NCI-H748 (cell line): ENCODE results near the gene CPLX4.
"Not testable (repeated sequence)": the region's sequence is repeated elsewhere in the genome, so short reads cannot be mapped to it uniquely, and the experiment has no call there.

Source experiments
- DNase-seq: peaks from one replicate; lab custom pipeline; 2025; ENCODE audit not compliant: unreplicated experiment; lab: John Stamatoyannopoulos, UW

Gene CPLX4

GRCh38 chr18:59271606-59272220 is 46.7 kb downstream of the CPLX4 start:
- DNase-seq, result no peak

DNA sequence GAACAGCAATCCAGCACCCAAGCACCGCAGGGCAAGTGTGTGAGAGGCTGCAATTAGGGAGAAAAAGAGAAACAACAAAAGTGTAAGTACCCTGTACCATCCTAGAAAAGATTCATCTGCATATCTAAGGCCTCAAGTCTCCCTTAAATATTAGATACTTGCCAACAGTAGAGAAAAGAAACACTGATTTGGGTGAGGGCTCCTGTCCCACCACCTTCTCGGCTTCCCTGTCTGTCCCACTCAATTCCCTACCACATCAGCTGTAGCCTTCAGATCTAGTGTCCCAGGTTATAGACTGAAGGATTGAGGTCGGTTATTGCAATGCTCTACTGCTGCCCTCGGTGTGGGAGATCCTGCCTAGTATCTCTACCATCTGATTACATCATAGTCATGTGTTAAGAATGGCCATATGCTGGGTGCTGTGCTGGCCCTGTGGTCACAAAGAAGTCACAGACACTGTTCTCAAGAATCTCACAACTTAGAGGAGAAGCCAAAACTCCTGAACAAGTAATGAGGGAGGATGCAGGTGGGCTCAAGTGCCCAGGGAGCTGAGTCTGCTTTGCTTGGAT is 47.7 kb downstream of the CPLX4 start:
- DNase-seq, result no peak

DNA sequence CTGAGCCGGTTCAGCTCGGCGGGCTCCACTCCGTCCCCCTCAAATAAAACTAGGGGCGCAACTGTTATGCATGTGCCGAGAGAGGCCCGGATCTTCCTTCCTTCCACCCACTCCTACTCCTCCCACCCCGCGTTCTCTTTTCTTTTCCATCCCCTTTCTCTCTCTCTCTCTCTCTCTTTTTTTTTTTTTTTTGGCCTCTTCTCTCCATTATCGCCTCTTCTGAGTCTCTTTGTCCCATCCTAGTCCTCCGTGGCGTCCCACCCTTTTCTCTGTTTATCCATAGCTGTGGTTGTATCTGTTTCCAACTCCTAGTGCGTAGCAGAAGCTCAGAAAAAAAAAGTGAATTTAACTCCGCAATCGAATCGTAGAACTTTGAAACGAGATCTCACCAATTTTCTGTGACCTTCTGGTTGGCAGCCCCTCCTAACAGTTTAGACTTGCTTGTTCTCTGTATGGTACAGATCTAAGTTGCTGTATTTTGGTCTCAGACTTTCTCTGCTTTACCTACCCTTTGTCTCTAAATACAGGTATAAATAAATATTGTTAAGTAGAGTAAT is 48.8 kb downstream of the CPLX4 start:
- no peak for DNase-seq

- DNase-seq, result peak; percentile 90
These were observed 49.5 kb downstream of the CPLX4 start for GRCh38 chr18:59268721-59269562.

- no peak for DNase-seq
These were observed 50.2 kb downstream of the CPLX4 start for GRCh38 chr18:59268127-59268720.

- DNase-seq, result peak; percentile 16
These were observed 50.8 kb downstream of the CPLX4 start for GRCh38 chr18:59267503-59268126.

DNA sequence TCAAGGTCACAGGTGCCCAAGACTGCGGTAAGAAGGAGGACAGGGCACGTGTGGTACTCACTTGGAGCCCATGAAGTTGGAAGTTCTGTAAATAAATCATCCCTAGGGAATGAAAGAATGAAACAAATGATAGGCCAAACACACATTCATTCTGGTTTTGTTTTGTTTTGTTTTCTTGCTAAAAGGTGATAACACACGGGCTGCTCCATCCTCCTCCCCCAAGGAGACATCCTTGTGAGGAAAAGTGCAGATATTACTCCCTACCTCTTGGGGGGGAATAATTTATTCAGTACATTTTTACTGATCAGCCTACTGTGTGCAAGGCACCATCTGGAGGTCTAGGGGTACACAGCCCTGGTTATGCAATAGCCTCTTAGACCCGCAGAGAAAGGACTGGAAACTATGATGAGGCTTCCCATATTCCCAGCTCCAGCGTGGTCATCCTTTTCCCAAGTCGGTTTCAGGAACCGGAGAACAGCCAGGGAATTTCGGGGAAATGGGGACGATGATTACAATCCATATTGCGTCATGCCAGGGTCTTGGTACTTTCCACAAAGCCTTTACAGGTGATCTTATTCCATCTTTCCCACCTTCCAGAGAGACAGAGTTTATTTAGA is 51.5 kb downstream of the CPLX4 start:
- DNase-seq, result no peak

DNA sequence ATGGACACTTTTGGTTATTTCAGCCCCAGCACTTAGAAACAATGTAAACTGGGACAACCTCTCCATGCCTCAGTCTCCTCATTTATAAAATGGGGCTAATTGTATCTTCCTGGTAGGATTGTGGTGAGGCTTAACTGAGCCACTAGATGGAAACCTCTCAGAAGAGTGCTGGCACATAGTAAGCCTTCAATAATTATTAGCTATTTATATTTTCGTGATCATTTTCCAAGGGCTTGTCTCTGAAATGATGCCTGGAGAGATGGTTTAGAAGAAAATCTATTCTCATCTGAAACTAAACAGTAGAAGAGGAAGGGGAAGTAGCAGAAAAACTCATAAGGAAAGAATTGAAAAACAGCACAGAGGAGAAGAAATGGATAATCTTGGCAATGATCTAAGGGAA is 52.0 kb downstream of the CPLX4 start:
- DNase-seq, result no peak

- DNase-seq, result no peak
These were observed 52.5 kb downstream of the CPLX4 start for GRCh38 chr18:59265974-59266369.

- DNase-seq, result peak; percentile 78
These were observed 53.0 kb downstream of the CPLX4 start for GRCh38 chr18:59265246-59265973.

DNA sequence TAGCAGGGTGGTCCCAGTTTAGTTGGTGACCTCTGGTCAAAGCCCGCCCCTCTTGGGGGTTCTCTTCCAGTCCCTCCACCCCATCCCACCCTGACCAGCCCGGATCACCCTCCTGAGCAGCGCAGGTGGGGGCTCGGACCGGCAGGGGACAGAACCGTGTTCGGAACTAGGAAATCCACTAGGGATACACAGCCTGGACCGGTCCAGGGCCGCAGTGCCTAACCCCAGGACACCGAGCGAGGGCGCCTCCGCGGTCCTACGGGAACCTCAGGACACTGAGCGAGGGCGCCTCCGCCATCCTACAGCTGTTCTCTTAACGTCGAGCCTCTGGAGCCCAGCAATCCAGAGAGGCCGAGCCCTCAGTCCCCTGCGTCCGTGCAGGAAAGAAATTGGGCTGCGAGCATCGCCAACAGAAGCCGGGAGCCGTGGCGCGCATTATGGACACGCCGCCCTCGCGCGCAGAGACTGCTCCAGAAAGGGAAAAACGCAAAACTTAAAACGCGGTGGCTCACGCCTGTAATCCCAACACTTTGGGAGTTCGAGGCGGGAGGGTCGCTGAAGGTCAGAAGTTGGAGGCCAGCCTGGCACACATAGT is 53.7 kb downstream of the CPLX4 start:
- no peak for DNase-seq

DNA sequence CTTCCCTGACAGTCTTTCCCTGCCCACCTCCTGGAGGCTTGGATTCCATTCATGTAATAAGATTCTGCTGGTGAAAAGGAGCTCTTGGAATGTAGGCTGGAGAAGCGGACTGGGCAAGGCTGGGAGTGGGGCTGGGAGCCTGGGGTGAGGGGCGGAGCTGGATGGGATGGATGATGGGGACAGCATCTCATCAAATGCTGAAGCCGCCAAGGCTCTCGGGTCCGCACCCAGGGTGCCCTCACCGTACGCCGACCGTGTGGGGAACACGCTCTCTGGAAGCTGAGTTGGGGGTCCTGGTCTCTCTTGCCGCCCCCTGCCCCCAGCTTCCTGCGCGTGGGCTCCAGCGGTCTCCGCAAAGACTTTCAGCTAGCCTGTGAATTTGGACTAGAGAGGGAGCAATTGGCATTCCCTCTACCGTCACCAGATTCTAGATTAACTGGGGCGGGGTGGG is 54.3 kb downstream of the CPLX4 start:
- DNase-seq, result no peak

- no peak for DNase-seq
These were observed 54.8 kb downstream of the CPLX4 start for GRCh38 chr18:59263661-59264060.

- DNase-seq, result not testable (repeated sequence)
These were observed 56.2 kb downstream of the CPLX4 start for GRCh38 chr18:59262243-59262642.

DNA sequence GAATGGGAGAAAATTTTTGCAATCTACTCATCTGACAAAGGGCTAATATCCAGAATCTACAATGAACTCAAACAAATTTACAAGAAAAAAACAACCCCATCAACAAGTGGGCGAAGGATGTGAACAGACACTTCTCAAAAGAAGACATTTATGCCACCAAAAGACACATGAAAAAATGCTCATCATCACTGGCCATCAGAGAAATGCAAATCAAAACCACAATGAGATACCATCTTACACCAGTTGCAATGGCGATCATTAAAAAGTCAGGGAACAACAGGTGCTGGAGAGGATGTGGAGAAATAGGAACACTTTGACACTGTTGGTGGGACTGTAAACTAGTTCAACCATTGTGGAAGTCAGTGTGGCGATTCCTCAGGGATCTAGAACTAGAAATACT is 56.6 kb downstream of the CPLX4 start:
- DNase-seq, result not testable (repeated sequence)

DNA sequence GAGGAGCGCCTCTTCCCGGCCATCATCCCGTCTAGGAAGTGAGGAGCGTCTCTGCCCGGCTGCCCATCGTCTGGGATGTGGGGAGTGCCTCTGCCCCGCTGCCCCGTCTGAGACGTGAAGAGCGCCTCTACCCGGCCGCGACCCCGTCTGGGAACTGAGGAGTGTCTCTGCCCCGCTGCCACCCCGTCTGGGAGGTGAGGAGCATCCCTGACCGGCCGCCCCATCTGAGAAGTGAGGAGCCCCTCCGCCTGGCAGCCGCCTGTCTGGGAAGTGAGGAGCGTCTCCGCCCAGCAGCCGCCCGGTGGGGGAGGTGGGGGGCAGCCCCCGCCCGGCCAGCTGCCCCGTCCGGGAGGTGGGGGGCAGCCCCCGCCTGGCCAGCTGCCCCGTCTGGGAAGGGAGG is 63.0 kb downstream of the CPLX4 start:
- DNase-seq, result not testable (repeated sequence)

DNA sequence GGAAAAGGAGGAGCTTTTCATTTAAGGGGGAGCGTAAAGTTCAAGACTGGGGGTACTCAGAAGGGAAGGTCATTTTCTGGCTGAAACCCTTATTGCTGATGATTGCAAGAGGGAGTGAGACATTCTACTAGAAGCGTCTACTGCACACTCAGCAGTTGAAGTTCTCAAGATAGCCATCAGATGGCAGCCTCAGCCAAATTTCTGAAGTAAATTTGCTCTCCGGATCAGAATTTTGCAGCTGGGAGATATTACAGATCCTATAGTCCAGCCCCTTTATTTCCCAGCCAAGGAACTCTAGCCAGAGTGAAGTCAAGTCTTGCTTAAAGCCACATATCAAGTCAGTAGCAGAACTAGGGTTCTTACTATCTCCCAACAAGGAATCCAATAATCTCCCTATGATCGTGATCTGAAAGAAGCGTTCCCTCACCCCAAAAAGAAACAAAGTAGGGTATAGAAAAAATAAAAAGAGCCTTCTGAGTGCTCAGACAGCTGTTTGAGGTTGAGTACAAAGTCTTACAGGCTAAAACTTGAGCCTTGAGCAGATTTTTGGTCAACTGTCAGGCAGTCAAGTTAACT is 69.2 kb downstream of the CPLX4 start:
- peak; percentile 93 for DNase-seq

GRCh38 chr18:59246796-59247195 is 71.7 kb downstream of the CPLX4 start:
- DNase-seq, result no peak
